K562 (cell line): ENCODE results near the gene INO80D.

Experiments used
- COPS2 ChIP-seq: fragments of 450-650 bp; conservative IDR thresholded peaks from 2 replicates; pipeline ENCODE4 v1.6.1; 2016; ENCODE audit warnings: mild to moderate bottlenecking, moderate library complexity
- HLTF ChIP-seq: fragments of 450-650 bp; IDR thresholded peaks from 2 replicates; pipeline ENCODE4 v1.6.1; 2016
- ZNF263 ChIP-seq: sonication (generic); formaldehyde crosslinking; IDR thresholded peaks from 2 replicates; pipeline ENCODE4 v1.8.0; 2022; ENCODE audit warnings: mild to moderate bottlenecking, missing genetic modification reagents, borderline replicate concordance
- TF ChIP-seq, protein P1 (sequence below), 2 experiments: IDR thresholded peaks; 2 replicates each; pipeline ENCODE4 v1.6.1; 2011; ENCODE audit warnings: borderline replicate concordance in 1 of 2, control low read depth in 1 of 2, low read depth in 1 of 2, low read length in 1 of 2, mild to moderate bottlenecking in 1 of 2, mixed read lengths in 1 of 2, moderate library complexity in 1 of 2; ENCODE audit not compliant: insufficient read depth in 1 of 2, insufficient read length in 1 of 2, poor library complexity in 1 of 2, severe bottlenecking in 1 of 2; ENCODE audit errors: extremely low read depth in 1 of 2
- TF ChIP-seq, protein P2 (sequence below), 2 experiments: fragments of 450-650 bp; IDR thresholded peaks; 2 replicates each; pipeline ENCODE4 v1.6.1; 2016

DNA sequence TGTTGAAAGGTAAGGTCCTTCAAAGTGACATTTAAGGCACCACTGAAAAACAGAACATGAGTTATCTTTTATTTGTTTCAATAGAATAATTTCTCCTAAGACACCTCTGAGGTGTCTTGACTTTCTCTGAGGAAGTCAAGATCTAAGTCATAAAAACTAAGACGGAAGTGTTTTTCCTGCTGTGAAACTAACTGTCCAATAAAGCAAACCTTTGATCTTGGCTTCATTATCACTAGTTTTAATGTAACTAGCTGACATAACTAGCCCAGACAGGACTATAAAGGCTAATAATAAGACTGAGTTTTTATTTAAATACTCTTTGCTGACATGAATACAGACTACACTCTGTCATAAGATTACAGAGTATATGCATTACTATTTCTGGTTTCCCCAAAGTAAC is 36.6 kb downstream of the INO80D start:
- TF ChIP-seq, protein P1, sequence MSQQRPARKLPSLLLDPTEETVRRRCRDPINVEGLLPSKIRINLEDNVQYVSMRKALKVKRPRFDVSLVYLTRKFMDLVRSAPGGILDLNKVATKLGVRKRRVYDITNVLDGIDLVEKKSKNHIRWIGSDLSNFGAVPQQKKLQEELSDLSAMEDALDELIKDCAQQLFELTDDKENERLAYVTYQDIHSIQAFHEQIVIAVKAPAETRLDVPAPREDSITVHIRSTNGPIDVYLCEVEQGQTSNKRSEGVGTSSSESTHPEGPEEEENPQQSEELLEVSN (IDR thresholded peaks at IDR 0.05; ENCODE audit: borderline replicate concordance in 1 of 2, extremely low read depth in 1 of 2, insufficient read depth in 1 of 2, insufficient read length in 1 of 2, low read depth in 1 of 2, low read length in 1 of 2, poor library complexity in 1 of 2, severe bottlenecking in 1 of 2): no peak
- TF ChIP-seq ZNF263: no peak
- TF ChIP-seq, protein P2, sequence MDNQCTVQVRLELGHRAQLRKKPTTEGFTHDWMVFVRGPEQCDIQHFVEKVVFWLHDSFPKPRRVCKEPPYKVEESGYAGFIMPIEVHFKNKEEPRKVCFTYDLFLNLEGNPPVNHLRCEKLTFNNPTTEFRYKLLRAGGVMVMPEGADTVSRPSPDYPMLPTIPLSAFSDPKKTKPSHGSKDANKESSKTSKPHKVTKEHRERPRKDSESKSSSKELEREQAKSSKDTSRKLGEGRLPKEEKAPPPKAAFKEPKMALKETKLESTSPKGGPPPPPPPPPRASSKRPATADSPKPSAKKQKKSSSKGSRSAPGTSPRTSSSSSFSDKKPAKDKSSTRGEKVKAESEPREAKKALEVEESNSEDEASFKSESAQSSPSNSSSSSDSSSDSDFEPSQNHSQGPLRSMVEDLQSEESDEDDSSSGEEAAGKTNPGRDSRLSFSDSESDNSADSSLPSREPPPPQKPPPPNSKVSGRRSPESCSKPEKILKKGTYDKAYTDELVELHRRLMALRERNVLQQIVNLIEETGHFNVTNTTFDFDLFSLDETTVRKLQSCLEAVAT (IDR thresholded peaks at IDR 0.05): no peak
- TF ChIP-seq COPS2: no peak
- no peak for TF ChIP-seq HLTF
